ENCODE measurements around the gene DNAJC13.

DNA sequence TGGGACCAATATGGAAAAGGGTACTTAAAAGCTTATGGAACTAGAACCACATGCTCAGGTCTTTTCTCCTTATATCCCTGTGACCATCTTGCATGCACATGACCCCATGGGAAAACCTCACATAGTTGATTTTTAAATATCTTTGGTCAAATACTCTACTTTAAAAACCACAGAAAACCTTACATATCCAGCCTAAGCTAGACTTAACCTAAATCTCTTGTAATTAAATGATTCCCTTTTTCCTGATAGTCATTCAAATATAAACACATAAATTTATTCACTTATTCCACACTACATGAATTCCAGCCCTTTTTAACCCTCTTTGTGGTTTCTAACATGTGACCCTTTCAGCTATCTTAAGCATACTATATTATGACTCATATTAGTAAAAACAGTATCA is 46.8 kb downstream of the DNAJC13 start:
- TF ChIP-seq, protein P1, sequence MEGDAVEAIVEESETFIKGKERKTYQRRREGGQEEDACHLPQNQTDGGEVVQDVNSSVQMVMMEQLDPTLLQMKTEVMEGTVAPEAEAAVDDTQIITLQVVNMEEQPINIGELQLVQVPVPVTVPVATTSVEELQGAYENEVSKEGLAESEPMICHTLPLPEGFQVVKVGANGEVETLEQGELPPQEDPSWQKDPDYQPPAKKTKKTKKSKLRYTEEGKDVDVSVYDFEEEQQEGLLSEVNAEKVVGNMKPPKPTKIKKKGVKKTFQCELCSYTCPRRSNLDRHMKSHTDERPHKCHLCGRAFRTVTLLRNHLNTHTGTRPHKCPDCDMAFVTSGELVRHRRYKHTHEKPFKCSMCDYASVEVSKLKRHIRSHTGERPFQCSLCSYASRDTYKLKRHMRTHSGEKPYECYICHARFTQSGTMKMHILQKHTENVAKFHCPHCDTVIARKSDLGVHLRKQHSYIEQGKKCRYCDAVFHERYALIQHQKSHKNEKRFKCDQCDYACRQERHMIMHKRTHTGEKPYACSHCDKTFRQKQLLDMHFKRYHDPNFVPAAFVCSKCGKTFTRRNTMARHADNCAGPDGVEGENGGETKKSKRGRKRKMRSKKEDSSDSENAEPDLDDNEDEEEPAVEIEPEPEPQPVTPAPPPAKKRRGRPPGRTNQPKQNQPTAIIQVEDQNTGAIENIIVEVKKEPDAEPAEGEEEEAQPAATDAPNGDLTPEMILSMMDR (IDR thresholded peaks at IDR 0.05; ENCODE audit: low read depth, low read length, poor library complexity, severe bottlenecking), result no peak
- no peak for TF ChIP-seq EZH2phosphoT487 (IDR thresholded peaks at IDR 0.05; ENCODE audit: borderline replicate concordance, low read length)
